ENCODE results near the gene SWAP70.

The SWAP70 gene

DNA sequence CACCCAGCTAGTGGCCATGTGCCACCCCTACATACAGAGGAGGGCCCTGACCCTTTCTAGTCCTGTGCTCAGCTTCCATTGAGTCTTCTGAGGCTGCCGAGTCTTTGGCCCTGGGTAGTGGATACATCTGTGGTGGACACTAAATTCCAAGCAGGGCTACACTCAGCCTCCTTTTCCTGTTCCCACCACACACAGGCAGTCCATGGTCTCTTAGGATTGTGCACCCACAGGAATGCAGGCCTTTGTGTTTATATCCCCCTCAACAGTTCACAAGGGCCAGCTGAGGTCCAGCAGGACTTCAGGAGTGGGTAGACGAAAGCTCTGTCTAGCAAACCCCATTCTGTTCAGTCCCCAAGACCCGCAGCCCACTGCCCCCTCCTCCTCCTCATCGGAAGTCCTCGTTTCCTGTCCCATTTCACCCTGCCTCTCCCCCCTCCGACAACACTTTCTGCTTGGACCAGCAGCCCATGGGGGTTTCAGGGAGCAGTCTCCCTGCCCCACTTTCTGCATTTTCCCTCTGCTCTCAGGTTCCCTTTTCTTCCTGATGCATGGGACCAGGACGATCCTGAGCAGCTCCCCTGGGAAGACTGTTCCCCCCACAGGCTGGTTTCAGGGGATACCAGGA lies 91.8 kb downstream of the SWAP70 start:
- no peak for DNase-seq

DNA sequence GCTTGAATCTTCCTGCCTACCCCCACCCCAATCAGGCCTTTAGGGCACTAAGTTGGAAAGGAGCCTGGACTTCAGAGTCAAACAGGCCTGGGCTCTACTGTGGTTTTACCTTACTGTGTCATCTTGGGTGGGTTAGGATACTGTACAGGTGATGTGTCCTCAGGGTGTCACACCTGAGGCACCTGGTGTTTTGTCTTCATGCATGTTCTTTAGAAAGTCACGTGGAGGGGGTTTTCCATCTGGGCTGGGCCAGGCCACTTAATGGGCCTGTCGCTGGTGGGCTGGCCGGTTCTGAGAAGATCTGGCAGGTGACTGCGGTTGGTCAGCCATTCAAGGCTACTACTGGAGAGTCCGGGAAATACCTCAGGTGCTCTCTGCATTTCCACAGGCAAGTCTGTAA lies 92.6 kb downstream of the SWAP70 start:
- no peak for DNase-seq

GRCh38 chr11:9756878-9757277 lies 93.0 kb downstream of the SWAP70 start:
- no peak for DNase-seq

- DNase-seq = no peak
These were observed 94.1 kb downstream of the SWAP70 start for GRCh38 chr11:9757809-9758636.

- DNase-seq = no peak
These were observed 95.0 kb downstream of the SWAP70 start for GRCh38 chr11:9758637-9759518.

- DNase-seq = no peak
These were observed 95.8 kb downstream of the SWAP70 start for GRCh38 chr11:9759519-9760192.

DNA sequence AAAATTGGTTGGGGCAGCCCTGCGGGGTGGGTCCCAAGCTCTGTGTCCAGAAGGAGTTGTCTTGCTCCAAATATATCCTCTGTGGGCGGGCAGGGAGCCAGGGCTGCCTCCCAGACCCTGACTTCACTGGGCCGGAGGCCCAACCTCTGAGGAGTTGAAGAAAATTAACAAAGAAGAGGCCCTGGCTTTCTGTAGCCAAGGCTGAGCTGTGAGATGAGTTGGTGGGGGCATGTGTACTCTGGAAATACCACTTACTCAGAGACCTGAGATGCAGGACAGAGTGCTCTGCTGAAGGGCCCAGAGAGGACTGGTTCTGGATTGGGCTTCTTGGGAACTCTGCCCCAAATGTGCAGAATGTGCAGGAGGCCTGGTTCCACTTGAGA lies 96.3 kb downstream of the SWAP70 start:
- no peak for DNase-seq

DNA sequence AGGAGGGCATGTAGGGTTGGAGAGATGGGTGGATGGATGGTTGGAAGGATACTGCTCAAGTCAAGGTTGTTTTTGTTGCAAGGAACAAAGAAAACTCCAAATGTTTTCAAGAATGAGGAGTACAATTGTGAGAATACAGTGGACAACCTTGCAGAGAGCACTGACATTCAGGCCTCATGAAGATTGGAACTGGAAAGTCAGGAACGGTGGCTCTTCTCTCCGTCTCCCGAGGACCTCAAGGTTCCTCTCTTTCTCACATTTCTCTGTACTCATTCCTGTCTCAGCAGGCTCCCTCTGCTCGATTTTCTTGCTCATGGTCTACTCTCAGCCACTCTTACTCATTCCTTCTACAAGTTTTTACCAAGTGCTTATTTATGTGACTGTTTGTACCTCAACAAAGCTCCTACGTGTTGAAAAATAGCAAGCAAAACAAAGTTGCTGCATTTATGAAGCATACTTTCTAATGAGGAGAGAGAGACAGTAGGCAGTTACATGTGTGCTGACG lies 97.6 kb downstream of the SWAP70 start:
- DNase-seq = no peak

DNA sequence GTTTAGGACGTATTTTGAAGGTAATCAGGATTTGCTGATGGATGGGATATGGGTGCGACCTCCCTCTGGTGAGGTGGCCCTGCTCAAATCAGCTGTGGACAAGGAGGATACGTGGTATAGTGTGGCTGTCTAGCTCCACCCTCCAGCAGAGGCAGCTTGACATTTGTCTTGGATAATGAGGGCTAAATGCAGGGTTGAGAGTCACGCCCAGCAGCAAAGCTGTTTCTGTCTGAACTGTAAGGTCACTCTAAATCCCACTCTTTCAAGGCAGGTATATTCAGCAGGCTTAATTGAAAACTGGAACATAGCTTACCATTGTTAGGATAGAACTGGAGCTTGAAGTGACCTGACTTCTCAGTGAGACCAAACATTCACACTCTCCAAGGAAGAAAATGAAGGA lies 98.7 kb downstream of the SWAP70 start:
- no peak for DNase-seq

- no peak for DNase-seq
These were observed 99.4 kb downstream of the SWAP70 start for GRCh38 chr11:9763301-9763700.

GRCh38 chr11:9765320-9766101 lies 101.6 kb downstream of the SWAP70 start:
- no peak for DNase-seq

GRCh38 chr11:9769621-9770020 lies 105.7 kb downstream of the SWAP70 start:
- no peak for DNase-seq

GRCh38 chr11:9771071-9771511 lies 107.2 kb downstream of the SWAP70 start:
- no peak for DNase-seq

DNA sequence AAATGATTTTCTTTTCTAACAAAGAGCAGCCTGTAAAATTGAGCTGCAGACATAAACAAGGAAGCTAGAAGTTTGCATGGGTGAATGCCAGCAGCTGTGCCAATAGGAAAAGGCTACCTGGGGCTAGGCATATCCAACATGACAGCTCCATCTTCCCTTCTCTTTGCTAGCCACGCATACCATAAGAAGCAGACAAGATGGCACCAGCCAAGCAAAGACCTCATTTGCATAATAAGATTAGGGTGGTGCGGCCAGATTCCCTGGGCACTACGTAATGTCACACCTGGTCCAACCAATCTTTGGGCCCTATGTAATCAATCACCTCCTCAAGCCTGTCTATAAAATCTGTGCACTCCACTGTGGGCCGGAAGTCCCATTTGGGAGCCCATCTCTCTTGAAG lies 108.3 kb downstream of the SWAP70 start:
- DNase-seq = no peak

GRCh38 chr11:9773524-9773923 lies 109.6 kb downstream of the SWAP70 start:
- no peak for DNase-seq

DNA sequence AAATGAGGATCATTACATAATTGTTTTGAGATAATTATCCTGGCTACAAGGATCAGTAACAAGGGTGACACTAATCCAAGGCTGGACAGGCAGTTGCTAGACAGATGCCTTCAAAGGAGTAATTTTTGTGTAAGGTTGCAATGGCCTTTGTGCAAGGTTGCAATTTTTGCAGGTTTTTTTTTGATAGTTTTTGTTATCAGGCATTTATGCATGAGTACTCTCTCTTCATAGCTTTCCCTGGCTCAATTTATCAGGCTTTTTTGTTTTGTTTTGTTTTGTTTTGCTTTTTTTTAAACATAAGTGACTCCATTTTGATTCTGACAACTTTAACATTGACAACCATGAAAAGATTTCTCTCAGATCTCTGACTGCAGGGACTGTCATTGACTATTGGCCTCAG lies 110.2 kb downstream of the SWAP70 start:
- DNase-seq = no peak

DNA sequence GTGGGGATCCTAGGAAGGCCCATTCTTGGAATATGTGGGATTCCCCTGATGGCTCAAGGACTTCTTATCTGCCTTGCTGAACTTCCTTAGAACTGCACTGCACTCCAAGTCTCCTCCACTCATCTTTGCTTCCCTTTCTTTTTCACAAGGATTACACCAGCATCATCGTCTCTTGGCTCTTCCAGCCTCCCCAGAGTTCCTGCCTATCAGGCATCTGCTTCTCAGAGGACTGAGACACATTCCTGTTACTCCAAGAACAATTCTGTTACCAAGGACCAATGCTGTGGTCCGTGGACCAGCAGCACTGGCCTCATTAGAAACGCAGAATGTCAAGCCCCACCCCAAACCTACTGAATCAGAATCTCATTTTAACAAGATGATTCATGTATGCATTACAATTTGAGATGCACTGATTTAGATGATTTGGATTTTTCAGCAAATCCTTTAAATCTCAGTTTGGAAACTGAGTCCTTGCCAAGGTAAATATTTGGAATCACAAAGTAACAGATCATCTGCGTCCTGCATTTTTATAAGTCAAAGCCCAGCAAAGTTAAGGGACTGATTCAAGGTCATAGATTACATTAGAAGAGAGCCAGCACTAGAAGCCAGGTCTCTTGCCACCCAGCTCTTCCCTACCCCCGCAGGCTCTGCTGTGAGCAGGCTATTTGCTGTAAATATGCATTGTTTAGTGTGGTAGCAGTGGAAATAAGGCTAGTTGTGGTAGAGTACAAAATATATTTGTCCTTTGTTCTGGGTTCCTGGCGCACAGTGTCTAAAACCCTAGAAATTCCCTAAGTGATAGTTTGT lies 110.9 kb downstream of the SWAP70 start:
- DNase-seq = no peak

DNA sequence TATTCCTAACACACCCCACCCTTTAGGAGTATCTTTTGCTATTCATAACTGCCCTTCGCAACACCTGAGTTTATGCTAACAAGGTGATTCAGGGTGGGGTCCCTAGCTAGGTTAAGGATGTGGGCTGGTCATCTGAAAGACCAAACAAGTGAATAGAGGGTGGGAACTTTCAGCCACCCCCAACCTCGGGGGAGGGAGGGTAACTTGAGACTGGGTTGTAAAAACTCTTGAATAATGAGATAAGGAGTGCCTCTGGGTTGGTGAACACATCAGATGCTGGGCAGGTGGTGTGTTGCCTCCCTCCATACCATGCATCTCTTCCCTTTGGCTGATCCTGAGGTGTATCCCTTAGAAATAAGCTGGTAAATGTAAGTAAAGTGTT lies 111.5 kb downstream of the SWAP70 start:
- DNase-seq = no peak

DNA sequence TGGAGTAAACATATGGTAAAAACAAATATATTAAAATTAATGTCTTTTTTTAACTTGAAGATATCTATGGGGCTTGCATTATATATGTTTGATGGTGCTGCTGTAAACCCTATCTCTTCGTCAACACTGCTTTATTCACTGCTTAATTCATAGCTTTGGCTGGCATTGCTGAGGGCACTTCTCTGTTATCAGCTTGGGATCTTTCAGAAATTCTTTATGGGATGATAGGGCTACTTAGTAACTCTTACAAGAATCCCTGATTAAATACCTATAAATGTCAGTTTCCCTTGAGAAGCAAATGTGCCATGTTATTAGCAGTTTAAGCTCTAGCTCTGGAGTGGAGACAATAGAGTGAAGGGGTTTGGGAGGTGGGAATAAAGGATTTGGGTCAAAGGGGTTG lies 112.3 kb downstream of the SWAP70 start:
- DNase-seq = no peak

- no peak for DNase-seq
These were observed 113.2 kb downstream of the SWAP70 start for GRCh38 chr11:9777066-9777465.

GRCh38 chr11:9777525-9777924 lies 113.6 kb downstream of the SWAP70 start:
- DNase-seq = no peak
